NCI-H2107 treated with DMSO at 0.1 percent for 48 hours (cell line): ENCODE results near the gene ASCC3.
A peak's percentile ranks its signal among the peaks of the same experiment; 100 is the strongest.

ENCODE experiments used
- DNase-seq: peaks from one replicate; lab custom pipeline; 2025; ENCODE audit not compliant: unreplicated experiment; lab: John Stamatoyannopoulos, UW

Gene ASCC3

GRCh38 chr6:100467129-100468015 lies 413.8 kb downstream of the ASCC3 start:
- no peak for DNase-seq

GRCh38 chr6:100466410-100467128 lies 414.6 kb downstream of the ASCC3 start:
- DNase-seq = no peak

GRCh38 chr6:100465701-100466409 lies 415.3 kb downstream of the ASCC3 start:
- DNase-seq = no peak

GRCh38 chr6:100464903-100465700 lies 416.0 kb downstream of the ASCC3 start, which contains the start of gene SIM1:
Gene SIM1, minus strand, starts transcription at chr6:100464921. Its CDS starts 1,453 bp downstream, at chr6:100463468.
- peak; percentile 36 for DNase-seq

- DNase-seq = no peak
These were observed 416.8 kb downstream of the ASCC3 start for GRCh38 chr6:100464162-100464851.

DNA sequence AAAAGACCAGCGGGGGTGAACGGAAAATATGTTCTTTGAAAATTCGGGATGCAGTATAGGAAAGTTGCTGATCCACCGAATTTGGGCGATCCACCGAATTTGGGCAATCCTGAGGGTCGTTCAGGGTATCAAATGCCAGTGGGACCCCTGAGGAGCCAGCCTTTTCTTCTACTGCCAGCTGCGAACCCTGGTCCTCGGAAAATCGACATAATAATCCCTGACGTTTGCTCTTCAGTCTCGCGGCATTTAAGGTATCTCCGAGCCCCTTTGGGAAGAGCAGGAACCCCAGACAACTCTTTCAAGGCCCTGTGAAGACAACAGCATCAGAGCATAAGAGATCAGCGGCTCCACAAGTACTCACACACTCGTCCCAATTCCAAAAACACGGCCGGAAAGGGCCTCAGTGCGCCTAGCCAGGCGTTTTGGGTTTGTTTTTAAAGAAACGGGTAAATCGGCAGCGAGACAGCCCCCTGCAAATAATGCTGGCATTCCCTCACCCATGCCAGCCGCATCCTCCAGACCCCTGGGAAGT lies 417.4 kb downstream of the ASCC3 start:
- DNase-seq = no peak

DNA sequence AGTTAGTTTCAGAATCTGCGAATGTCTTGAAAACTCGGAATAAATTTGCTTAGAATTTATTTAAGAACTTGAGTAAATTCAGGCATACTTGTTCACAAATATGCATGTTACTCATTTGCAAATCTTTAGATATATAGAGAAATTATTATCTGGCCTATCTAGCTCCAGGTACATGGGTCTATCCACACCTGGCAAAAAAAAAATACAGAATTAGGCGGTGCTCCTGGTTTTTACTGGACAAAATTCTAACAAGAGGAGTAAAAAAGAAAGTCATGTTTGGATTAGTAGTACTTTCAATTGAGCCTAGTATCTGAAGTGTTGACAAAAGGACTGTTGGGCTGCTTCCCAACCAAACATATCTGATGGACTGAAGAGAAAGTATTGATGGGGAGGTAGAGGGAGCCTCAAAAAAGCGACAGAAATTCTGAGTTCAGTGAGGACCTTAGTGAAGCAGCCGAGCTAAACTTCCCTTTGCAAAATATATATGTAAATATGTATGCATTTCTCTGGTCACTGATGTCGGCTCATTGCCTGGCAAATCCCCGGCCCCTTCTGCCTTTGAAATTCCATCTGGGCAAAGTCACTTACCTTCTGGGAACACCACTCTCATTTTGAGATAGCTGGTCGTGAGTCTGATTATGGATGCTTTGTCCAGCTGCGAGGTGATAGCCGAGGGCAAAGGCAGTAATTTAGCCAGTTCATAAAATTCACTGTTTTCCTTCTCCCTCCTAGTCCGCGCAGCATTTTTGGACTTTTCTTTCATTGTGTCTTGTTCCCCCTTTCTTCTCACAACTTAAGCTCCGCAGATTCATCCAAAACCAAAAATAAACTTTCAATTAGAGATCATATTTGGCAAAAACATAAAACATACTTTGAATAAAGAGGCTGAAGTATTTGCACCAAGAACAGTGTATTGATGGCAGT lies 418.2 kb downstream of the ASCC3 start:
- no peak for DNase-seq

- DNase-seq = no peak
These were observed 419.0 kb downstream of the ASCC3 start for GRCh38 chr6:100461917-100462705.

GRCh38 chr6:100461278-100461916 lies 419.7 kb downstream of the ASCC3 start:
- DNase-seq = peak; percentile 11

GRCh38 chr6:100460650-100461204 lies 420.4 kb downstream of the ASCC3 start:
- DNase-seq = no peak

DNA sequence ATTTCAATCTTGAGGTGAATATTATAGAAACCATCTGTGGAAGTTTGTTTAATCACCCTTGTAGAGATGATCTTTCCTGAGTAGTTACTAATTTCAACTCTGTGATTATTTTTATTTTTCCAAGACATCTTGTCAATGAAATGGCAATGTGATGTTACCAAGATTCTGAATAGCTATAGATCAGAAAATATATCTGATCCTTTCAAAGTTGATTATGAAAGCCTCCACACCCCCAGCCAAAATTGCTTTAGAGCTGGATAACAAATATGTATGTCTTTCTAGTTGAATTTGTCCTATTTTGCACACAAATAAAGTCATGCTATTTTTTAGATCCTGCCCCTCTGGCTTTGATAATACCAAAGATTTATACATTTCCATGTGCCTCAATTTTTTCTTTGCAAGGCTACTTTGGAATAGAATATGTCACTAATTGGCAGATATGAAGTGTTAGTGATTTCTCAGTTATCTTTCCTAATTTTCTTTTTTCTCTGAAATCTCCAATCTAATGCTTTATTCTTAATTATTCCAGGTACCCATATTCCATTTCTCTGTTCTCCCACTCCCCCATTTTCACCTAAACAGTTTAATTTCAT lies 421.4 kb downstream of the ASCC3 start:
- DNase-seq = no peak

DNA sequence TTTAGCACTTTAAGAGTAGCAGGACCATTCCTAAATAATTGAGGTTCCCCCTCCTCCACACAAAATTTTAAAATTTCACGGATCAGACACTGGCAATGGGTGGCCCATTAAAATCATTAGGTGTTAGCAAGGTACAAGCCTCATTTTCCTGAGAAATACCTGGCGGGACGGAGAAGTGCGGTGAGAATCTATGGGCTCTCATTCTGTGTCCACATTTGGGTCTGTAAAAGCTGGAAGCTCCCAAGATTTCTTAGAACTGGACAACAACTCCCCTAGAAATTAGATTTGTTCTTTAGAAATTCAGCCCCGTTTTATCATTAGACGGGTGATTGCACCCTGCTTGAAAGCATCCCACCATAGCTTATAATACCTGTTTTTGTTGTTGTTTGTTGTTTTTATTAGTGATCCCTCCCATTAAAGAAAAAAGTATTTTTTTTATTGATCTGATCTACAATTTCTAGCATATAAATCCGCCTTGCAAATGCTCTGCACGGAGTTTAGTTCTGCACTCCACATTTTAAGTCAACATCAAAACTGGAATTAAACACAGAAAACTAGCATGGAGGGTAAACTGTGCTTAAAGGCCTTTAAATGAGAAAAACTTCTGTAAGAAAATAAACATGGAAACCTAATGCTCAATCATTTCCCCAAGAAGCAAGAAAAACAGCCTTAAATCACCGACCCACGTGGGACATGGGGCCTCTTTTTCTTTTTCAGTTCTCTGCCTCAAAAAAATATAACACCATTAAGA lies 422.1 kb downstream of the ASCC3 start:
- no peak for DNase-seq
